NCI-H187 treated with DMSO at 0.1 percent for 48 hours (cell line): ENCODE results near the gene FGFR1OP2.
"Not testable (repeated sequence)": the region's sequence is repeated elsewhere in the genome, so short reads cannot be mapped to it uniquely, and the experiment has no call there.

Source experiments
- DNase-seq: peaks from one replicate; lab custom pipeline; 2025; lab: John Stamatoyannopoulos, UW

The FGFR1OP2 gene

DNA sequence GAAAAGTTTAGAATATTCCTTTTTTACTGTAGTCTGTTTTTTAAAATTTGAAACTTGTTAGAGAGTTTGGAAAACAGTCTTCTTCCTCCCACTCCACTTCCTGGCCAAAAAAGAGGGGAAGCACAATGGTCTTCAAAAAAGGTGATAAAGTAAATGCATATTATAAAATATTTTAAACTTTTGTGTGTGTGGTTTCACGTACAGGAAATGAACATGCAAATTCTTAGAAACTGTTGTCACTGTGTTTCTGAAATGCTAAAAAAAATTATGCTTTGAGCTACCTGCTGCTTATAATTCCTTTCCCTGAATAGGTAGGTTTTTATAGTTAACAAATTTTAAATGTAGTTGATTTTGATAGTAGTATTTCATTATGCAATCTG lies 2.9 kb downstream of the FGFR1OP2 start:
- DNase-seq, result no peak

DNA sequence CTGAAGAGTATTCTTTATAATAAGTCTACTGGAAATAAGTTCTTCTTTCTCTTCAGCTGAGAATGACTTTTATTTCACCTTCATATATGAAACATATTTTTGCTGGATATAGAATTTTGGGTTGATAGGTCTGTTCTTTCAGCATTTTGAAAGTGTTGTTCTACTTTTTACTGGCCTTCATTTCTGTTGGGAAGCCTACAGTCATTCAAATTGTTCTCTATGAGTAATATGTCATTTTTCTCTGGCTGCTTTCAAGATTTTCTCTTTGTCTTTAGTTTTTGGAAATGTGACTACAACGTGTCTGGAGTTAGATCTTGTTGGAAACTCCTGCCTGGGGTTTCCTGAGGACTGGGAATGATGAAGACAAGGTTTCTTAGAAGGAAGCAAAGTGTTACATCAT lies 10.0 kb downstream of the FGFR1OP2 start:
- no peak for DNase-seq

DNA sequence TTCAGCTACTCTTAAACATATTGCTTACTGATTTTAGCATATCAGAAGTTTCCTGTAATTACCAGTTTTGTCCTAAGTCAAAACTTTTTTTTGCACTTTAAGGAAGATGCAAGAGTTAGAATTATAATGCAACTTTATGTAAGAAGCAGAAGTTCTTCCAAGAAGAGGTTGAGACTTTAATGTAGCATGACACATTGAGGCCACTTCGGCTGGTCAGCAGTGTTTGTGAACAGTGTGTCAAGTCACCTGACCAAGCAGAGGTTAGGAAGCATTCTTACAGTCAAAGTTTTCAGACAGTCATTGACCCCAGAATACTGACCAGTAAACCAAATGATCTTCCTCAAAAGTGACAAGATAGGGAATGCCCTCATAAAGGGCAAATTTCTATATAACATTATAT lies 15.2 kb downstream of the FGFR1OP2 start:
- DNase-seq, result no peak

- no peak for DNase-seq
Observed at GRCh38 chr12:26954027-26954426, 15.8 kb downstream of the FGFR1OP2 start.

DNA sequence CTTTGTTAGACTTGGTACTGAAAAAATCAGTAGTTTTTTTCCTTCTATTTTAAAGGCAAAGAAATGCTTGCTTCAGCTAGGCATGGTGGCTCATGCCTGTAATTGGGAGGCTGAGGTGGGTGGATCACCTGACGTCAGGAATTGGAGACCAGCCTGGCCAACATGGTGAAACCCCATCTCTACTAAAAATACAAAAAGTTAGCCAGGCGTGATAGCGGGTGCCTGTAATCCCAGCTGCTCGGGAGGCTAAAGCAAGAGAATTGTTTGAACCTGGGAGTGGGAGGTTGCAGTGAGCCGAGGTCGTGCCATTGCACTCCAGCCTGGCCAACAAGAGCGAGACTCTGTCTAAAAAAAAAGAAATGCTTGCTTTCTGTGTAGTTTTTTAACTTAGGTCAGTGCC lies 23.1 kb downstream of the FGFR1OP2 start:
- DNase-seq, result not testable (repeated sequence)

GRCh38 chr12:26961803-26962202 lies 23.5 kb downstream of the FGFR1OP2 start:
- DNase-seq, result no peak

- DNase-seq, result no peak
Observed at GRCh38 chr12:26963413-26963812, 25.1 kb downstream of the FGFR1OP2 start.

DNA sequence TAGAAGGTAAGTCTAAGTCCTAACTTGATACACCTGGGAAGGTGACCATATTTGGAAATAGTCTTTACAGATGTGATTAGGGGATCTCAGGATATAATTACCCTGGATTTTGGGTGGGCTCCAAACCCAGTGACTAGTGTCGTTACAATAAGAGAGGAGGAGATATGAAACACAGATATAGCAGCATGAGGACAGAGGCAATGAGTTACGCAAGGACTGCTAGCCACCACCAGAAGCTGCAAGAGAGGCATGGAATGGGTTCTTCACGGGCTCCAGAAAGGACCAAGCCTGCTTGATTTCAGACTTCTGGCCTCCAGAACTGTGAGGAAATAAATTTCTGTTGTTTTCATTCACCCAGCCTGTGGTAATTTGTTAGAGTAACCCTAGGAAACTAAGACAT lies 28.6 kb downstream of the FGFR1OP2 start:
- no peak for DNase-seq

DNA sequence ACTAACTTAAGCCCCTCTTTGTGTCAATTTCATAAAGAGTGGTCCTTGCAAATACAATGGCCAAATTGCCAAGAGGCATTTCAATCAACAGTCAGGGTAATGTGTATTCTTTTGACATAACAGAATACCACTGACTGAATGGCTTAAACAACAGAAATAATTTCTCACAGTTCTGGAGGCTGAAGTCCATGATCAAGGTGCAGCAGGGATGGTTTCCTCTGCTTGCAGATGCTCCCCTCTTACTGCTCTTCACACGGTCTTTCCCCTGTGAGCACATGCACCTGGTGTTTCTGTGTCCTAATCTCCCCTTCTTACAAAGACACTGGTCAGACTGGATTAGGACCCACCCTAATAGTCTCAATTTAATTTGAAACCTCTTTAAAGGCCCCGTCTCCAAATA lies 31.9 kb downstream of the FGFR1OP2 start:
- DNase-seq, result no peak

DNA sequence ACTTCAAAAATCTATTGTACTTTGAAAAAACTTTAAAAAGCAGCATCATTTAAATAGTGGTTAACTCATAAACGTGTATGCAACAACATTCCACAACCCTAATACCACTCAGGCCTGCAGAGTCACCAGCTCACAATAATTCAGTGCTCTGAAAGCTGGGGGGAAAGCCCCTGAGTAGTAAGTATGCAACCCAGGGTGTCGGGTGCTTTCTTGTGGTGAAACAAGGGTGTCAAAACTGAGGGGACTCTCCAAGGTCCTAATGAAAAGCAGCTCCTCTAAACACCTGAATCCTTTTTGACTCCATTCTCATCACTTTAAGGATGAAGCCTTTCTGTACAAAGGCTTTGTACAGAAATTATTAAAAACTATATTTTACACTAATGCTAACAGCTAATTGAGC lies 33.7 kb downstream of the FGFR1OP2 start:
- DNase-seq, result no peak

- DNase-seq, result no peak
Observed at GRCh38 chr12:26976687-26977086, 38.4 kb downstream of the FGFR1OP2 start.

DNA sequence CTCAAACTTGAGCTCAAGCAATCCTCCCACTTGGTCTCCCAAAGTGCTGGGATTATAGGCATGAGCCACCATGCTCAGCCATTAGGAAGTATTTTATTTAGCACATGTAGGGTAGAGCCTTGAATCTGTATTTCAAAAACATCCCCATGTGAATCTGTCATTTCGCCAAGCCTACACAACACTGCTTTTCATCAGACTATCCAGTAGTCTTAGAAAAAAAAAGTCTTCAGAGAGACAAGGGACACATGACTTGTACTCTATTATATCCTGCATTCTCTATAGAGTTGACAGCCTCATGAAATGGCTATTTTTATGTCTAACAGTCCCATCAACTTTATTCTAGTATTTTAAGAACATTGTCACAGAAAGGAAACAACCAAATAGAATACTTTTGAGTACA lies 40.5 kb downstream of the FGFR1OP2 start:
- no peak for DNase-seq

GRCh38 chr12:26979733-26980132 lies 41.5 kb downstream of the FGFR1OP2 start:
- no peak for DNase-seq

DNA sequence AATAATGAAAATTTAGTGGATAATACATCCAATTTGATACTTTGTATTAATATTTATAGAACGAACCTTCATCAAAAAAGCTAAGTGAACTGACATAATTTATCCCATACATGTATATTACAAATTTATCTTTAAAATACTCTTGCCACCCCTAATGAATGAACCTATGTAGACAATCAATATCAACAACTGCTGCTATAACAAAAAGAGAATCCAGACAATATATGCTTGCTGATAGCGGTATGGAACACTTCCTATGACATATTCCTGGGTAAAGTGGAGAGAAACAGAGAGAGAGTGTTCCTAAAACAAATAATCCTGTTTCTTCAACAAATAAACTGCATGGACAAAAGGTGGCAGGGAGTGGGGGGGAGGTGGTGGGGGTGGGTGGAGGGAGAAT lies 44.6 kb downstream of the FGFR1OP2 start:
- DNase-seq, result no peak

DNA sequence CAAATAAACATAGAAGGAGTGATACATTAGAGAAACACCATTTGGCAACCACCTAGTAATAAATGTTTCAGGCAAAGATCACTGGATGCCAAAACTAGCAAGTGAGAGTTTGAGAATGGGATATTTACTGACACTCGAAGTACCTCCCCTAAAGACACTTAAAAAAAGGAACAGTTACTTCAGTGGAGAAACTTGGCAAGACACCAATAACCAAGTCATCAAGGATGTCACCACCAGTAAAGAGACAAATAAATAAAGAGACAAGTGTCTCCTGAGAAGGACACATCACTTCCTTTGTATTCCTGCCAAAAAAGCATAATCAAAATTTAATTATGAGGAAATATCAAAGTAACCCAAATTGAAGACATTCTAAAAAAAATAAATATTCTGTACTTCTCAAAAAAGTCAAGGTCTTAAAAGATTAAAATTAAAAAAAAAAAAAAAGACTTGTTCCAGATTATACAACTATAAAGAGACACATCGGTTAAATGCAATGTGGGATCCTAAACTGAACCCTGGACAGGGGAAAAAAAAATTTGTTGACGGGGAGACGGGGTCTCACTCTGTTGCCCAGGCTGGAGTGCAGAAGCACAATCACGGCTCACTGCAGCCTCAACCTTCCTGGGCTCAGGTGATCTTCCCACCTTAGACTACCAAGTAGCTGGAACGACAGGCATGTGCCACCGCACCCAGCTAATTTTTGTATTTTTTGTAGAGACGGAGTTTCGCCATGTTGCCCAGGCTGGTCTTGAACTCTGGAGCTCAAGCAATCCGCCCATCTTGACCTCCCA lies 49.6 kb downstream of the FGFR1OP2 start:
- no peak for DNase-seq

- no peak for DNase-seq
Observed at GRCh38 chr12:26988703-26989102, 50.4 kb downstream of the FGFR1OP2 start.

DNA sequence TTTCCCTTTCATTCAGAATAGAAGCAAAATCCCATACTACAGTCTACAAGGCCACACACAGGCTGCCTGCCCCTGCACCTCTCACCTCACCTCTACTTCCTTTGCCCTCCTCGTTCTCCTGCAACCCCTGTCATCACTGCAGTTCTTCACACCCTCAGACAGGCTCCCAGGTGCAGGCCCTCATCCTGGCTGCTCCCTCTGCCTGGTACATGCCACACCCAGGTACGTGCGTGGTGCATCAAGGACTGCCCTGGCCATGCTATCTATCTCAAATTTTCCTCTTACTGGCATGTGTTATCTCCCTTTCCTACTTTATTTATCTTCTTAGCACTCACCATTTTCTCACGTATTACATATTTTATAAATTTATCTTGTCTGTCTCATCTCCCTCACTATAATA lies 51.6 kb downstream of the FGFR1OP2 start:
- no peak for DNase-seq

DNA sequence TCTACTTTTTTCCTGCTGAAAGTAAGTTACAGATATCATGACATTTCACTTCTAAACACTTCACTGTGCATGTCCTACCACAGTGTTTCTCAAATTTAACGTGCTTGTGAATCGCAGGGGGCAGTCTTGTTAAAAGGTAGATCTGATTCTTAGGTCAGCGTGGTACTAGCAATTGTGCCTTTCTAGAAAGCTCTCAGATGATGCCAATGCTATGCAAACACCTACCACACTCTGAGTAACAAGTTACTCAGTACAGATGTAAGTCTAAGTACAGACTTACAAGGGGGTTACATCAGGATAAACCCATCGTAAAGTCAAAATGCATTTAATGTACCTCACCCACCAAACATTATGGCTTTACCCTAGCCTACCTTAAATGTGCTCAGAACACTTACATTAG lies 53.6 kb downstream of the FGFR1OP2 start:
- DNase-seq, result no peak

GRCh38 chr12:26994109-26994508 lies 55.8 kb downstream of the FGFR1OP2 start:
- no peak for DNase-seq

GRCh38 chr12:26995706-26996105 lies 57.4 kb downstream of the FGFR1OP2 start:
- DNase-seq, result no peak

GRCh38 chr12:26997003-26997402 lies 58.7 kb downstream of the FGFR1OP2 start:
- no peak for DNase-seq

GRCh38 chr12:27000961-27001360 lies 62.7 kb downstream of the FGFR1OP2 start:
- no peak for DNase-seq

- DNase-seq, result no peak
Observed at GRCh38 chr12:27001663-27002062, 63.4 kb downstream of the FGFR1OP2 start.

- DNase-seq, result no peak
Observed at GRCh38 chr12:27002141-27002540, 63.9 kb downstream of the FGFR1OP2 start.
